Measurements from ENCODE around the gene SKI.
"Not testable (repeated sequence)": the region's sequence is repeated elsewhere in the genome, so short reads cannot be mapped to it uniquely, and the experiment has no call there.

The SKI gene

GRCh38 chr1:2231532-2232254, 3.6 kb downstream of the SKI start:
- no peak for DNase-seq

DNA sequence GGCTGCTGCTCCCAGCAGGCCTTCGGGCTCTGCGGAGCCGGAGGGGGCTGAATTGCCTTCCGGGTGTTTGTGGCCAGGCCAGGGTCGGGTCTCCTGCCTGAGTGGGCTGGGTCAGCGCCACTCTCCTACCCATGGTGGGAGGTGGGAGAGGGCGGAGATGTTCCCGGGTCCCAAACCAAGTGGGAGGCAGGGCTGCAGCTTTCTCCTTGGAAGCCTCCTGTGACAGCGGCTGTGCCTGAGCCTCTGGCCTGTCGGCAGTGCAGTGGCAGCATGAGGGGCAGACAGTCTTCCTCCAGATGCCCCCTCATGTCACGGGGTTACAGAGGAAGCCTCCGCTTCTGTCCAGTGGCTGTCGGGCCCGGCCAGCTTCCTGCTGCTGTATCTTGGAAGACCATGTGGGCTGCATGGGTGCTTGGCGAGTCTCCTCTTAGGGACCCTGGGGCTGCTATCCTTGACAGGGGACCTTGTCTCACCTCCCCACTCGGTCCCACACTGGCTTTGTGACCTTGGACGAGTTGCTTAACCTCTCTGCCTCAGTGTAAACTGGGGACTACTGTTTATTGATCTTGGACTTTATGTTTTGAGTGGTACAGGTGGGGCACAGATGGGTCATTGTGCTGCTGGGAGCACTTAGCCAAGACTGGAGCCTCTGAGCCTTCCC, 4.3 kb downstream of the SKI start:
- no peak for DNase-seq

DNA sequence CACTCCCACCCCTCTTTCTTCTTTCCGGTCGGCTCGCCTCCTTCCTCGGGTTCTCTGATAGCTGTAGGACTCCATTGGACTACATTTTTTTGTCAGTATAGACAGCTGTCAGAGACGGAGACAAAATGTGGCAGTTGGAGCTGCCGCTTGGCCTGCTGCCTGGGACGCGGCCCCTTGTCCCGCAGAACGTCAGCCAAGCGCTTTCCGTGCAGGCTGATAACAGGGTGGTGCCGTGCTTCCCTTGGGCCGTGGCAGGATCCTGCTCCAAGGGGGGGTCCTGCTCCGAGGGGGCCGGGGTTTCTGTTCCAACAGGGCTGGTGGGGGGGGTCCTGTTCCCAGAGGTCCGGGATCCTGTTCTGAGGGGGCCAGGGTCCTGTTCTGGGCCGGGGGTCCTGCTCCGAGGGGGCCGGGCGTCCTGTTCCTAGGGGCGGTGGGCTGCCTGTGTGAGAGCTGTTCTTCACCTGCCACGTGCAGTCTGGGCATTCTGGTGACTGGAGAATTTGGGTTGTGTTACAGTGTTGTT, 4.9 kb downstream of the SKI start:
- DNase-seq, result no peak

GRCh38 chr1:2233468-2233867, 5.3 kb downstream of the SKI start:
- no peak for DNase-seq

DNA sequence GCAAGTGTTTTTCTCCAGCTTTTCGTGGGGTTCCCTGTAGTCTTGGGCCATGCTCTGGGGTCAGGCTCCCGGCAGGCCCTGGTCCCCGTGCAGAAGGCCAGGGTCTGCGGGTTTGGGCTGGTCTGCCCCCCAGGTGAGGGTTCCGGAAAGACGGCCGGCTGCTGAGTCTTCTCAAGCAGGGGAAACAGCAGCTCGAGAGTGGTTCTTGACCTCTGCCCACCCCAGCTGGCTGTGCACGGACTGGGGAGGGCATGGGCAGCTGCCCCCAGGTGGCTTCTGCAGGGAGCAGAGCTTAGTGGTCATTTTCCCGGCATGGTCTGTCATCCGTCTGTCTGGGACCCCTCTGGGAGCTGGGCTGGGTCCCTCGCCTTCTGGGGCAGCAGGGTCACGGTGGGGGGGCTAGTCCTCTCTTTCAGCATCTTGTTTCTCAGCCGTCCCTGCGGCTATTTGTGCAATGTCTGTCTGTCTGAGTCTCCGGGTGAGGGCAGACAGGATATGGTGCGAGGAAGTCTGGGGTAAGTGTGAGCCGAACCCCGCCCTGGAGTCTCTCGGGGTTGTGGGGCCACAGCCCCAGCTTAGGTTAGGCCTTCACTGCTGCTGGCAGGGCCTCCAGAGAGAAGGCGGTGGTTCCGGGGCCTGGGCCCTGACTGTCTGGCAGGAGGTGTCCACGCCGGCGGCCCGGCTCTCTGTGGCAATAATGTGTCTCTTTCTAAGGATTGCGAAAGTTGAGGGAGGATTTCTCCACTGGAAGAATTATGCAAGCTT, 6.1 kb downstream of the SKI start:
- DNase-seq, result no peak

DNA sequence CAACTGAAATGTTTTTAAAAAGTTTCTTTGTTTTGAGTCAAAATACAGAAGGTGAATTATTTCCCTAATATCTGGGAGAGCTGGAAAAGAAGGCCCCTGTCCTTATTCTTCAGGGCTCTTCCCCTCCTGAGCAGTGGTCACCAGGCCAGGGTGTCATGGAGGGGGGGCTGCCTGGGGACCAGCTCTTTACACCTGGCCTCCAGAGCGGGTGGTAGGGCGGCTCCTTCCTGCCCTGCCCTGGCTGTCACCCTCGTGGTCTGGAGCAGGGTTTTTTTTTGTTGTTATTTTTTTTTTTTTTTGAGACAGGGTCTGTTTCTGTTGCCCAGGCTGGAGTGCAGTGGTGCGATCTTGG, 6.6 kb downstream of the SKI start:
- DNase-seq, result no peak

DNA sequence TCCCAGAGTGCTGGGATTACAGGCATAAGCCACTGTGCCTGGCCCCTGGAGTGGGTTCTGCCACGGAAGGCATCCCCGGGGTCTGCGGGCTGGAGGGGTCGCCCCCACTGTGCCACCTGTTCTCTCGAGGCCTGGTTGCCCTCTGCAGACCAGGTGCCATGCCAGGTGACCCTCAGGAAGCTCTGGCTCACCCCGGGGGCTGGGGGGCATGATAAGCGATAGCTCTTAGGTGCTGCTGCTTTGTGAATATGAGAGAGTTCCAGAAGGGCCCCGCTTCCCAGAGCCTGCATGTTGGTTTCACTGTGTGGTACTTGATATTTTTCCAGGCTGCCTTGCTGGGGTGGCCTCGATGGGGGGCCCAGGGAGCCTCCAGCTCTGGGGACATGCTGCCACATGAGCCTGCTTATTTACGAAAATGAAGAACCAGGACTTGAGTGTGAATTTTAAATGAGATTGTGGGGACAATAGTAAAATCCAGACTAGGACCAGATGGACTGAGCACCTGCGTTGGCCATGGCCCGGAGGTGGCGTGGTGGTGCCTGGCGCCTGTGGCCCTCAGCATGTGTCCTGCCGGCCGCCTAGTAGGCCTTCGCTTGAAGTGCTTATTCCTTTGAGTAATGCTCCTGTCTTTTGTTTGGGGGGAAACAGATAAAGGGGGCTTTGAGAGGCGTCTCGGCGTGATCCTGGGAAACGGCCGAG, 7.3 kb downstream of the SKI start:
- DNase-seq, result no peak

GRCh38 chr1:2236695-2237677, 8.9 kb downstream of the SKI start:
- DNase-seq, result no peak

GRCh38 chr1:2237773-2238172, 9.7 kb downstream of the SKI start:
- no peak for DNase-seq

- DNase-seq, result no peak
Measured at GRCh38 chr1:2238361-2239012, 10.4 kb downstream of the SKI start.

DNA sequence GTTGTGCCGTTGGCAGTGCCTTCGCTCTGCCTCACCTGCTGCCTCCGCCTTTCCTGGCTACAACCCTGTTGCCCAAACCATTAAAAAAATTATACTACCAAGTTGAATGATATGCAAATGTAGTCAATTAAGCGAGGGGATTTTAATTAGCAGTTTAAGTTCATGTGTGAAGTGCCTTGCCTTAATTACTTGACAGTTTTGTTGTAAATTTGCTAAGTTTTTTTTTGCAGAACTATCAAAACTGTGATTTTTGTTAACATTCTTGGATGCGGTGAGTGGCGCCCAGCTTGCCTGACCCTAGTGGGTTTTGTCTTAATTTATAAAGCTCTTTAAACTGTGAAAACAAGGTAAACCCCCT, 10.9 kb downstream of the SKI start:
- no peak for DNase-seq

DNA sequence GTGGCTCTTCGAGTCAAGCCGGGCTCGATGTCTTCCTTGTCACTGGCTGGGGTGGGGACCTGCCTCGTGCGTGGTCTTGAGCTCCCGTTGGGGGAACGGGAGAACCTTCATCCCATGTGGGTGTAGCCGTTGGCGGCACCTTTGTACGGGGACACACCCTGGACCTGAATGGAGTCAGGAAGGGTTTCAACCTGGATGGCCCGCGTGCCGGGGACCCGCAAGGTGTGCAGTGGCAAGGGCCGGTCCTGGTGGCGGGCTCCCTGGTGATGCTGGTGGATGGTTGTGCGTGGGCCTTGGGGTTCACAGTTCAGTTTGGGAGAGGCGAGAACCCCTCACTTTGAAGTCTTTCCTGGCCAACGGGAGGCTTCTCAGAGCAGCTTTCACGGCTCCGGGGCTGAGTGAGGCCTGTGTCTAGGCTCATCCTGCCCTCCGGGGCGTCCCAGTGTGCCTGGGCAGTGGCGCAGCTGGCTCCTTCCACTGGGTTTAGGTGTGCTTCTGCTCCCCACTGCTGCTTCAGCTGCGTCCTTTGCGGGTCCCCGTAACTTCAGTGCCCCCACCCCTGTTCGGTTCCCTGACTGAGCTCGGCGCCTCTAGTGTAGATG, 11.4 kb downstream of the SKI start:
- no peak for DNase-seq

DNA sequence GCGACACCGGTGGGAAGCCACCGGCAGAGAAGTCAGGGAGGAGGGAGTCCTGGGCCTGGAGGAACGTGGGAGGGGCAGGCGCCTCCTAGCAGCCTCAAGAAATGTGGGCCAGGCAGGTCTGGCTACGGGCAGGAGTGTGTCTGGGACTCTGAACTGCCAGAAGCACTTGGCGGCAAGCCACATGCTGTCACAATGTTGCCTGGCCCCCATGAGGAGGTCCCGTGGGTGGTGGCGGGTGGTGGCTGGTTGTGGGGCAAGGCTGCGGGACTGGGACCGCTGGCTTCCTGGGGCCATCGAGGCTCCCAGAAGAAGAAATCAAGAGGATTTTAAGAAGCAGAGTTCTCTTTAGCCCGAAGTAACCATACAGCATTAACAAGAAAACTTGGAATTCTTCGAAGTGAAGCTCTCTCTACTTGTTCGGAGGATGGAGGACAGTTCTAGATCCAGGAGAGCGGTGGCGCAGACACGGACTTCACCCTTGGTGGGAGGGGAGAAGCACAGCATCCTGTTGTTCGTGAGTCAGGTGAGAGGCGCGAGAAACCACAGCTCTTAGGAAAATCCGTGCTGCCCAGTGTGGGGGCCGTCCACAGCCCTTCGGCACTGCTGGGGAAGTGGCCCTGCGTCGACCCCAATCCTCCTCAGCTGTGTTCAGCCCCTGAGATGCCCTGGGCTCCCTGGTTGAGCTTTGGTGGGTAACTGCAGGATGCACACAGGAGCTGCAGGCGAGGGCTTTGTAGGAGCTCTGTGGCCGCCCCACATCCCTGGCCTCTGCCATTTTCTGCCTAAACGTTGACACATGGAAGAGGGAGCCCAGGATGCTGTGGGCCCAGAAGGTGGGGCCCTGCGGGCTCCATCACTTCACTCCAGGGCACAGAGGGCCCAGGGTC, 12.4 kb downstream of the SKI start:
- DNase-seq, result no peak

GRCh38 chr1:2241820-2242219, 13.7 kb downstream of the SKI start:
- DNase-seq, result no peak

GRCh38 chr1:2242814-2243725, 15.0 kb downstream of the SKI start:
- no peak for DNase-seq

- not testable (repeated sequence) for DNase-seq
Measured at GRCh38 chr1:2247045-2247394, 18.9 kb downstream of the SKI start.

GRCh38 chr1:2247760-2248126, 19.6 kb downstream of the SKI start:
- DNase-seq, result no peak

DNA sequence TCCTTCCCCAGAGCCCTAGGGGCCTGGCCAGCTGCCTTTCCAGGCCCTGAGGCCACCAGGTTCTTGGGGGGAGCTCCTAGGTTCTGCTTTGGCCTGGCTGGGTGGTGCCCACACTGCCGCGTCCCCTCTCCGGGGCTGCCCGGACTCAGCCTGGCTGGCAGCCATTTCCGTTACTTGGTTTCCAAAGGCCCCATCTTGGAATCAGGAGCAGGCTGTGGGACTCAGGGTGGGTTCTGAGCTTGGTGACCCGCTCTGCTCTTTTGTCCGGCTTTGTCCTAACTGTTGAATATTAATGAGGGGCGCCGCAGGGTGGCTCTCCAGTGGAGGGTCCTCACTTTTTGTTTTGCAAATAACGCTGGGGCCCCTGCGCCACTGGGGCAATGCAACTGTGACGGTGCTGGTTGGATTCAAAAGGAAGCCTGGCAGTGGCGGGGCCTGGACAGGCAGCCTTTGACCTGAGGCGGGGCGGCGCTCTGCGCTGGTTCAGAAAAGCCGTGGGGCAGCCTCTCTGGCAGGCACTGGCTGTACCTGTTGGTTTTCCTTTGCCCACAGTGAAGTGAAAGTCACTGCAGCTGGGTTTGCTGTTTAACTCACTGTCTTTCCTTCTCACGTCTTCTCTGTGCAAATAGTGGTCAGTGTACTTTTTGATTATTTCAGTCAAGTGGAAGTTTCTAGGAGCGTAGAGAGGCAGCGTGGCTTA, 20.2 kb downstream of the SKI start:
- DNase-seq, result no peak
